Hematopoietic multipotent progenitor cell treated with erythropoietin and hydrocortisone succinate and interleukin-3 and kit ligand, for 17 days (in vitro differentiated cells): ENCODE measurements around the gene VPS45.

Source experiments
- DNase-seq: peaks from one replicate; pipeline ENCODE4 v3.0.0-alpha.2; 2015; ENCODE audit warnings: low spot score

VPS45 gene

GRCh38 chr1:150192012-150192411 is 124.4 kb downstream of the VPS45 start:
- no peak for DNase-seq

- no peak for DNase-seq
Observed at GRCh38 chr1:150194381-150195031, 126.9 kb downstream of the VPS45 start.
